Measurements from ENCODE around the gene CIPC.

The CIPC gene

DNA sequence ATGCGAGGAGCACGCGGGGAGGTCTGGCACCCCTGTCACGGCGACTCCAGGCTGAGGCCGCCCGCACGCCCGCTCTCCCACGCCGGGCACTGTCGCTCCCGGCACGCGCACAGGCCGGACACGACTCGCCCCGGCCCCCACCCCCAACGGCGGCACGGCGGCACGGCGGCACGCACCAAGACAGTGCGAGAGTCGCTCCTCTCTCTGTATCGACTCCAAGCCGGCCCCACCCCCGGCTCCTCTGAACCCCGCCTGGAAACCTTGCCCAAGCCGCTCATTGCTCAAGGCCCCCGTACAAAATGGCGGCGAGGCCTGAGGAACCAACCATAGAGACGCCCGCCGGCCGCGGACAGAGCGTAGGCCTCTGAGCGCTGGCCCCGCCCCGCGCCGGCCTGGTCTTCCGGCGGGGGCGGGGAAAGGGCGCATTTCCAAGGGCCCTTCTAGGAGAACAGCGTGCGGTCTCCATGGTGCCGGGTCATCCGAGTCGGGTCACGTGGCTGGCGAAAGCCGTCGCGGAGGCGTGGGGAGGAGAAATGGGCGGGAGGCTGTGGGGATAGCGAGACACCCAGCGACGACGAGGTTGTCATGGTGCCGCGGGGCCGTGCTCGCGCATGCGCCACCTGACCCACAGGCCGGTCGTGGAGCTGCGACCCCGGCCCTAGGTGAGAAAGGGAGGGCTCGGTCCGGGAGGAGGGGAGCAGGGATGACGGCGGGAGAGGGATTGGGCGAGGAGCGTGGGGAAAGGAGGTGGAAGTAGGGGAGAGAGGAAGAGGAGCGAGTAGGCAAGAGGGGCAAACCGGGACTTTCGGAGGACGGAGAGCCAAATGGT is at the start of gene CIPC:
Gene CIPC (plus strand): TSS at position 559 of the 829 bp plus-strand sequence. CDS start 7,451 bp downstream, outside the sequence.
- peak; percentile 96 for DNase-seq

GRCh38 chr14:77051116-77051515 is 46.9 kb upstream of the CIPC start:
- no peak for DNase-seq

DNA sequence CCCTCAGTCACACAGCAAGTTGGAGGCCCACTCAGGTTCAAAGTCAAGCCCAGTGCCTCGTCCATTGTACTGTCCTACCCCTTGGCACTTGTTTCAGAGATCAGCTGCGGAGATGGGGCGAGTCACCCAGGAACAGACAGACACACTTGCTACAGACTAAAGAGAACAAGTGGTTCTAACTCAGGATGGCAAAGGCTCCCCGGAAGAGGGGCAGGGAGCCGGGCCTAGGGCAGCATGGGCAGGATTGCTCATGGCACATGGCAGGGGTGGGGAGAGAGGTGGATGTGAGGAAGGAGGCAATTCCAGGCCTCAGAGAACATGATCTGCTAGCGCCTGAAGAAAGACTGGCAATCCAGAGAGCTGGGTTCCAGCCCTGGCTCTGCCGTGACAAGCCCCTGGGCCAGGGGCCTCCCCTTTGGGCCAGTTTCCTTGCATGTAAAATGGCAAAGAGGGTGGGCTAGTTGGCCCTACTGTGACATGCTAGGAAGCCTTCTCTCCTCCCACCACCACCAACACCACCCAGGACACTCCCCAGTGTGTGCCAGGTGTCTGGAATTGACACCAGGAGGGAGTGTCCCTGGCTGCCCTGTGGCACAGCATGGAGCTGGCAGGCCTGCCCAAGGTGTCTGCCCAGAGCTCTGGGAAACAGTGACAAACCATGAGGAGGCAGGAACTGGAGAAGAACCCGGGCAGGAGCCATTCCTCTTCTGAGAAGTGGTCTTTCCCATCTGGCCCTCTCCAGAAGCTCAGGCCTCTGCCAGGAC is 45.6 kb upstream of the CIPC start:
- no peak for DNase-seq

- no peak for DNase-seq
These were observed 44.8 kb upstream of the CIPC start for GRCh38 chr14:77053046-77053841.

- DNase-seq: no peak
These were observed 42.8 kb upstream of the CIPC start for GRCh38 chr14:77055306-77055705.

DNA sequence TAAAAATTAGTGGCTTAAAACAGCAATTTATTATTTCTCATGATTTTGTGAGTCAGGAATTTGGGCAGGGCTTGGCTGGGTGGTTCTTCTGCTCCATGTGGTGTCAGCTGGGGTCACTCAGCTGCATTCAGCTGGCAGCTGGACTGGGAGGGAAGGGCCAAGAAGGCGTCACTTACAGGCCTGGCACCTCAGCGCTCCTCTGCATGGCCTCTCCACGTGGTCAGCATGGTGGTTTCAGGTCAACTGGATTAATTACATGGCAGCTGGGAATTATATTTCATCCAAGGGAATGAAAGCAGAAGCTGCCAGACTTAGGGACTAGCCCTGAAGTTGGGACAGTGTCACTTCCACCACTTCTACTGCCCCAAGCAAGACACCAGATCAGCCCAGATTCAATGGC is 42.1 kb upstream of the CIPC start:
- no peak for DNase-seq

DNA sequence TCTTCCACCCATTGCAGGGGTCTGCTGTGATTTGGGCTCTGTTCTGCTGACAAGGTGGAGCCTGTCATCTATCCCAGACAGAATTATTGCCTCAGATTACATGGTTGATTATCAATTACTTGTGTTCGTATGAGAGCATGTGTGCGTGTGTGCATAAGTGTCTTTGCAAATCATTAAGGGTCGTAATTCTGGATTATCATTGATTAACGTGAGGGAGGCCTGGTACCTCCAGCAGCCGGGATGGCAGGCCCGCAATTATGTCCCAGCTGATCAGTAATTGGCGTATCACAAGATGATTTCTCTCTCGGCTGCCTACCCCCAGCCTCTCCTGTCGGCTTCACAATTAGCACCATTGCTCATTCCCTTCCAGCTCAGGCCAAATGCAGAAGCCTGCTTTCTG is 39.9 kb upstream of the CIPC start:
- no peak for DNase-seq

DNA sequence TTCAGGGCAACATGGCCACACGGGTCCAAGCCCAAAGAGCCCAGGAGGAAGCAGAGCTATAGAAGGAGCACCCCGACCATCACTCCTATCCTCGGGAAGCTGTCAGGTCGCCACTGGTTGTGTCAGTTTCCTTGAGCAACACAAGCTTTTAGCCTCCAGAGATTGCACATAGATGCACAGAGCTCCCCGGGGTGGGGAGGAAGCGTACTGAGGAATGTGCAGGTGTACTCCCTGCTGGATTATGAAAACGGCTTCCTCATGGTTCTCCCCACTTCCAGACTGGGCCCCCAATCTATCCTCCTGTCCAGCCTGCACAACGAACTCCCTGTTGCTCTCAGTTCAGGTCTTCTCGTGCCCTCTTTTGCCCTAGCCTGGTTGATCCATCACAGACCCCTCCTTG is 39.3 kb upstream of the CIPC start:
- no peak for DNase-seq

GRCh38 chr14:77059276-77059915 is 38.7 kb upstream of the CIPC start:
- peak; percentile 46 for DNase-seq

DNA sequence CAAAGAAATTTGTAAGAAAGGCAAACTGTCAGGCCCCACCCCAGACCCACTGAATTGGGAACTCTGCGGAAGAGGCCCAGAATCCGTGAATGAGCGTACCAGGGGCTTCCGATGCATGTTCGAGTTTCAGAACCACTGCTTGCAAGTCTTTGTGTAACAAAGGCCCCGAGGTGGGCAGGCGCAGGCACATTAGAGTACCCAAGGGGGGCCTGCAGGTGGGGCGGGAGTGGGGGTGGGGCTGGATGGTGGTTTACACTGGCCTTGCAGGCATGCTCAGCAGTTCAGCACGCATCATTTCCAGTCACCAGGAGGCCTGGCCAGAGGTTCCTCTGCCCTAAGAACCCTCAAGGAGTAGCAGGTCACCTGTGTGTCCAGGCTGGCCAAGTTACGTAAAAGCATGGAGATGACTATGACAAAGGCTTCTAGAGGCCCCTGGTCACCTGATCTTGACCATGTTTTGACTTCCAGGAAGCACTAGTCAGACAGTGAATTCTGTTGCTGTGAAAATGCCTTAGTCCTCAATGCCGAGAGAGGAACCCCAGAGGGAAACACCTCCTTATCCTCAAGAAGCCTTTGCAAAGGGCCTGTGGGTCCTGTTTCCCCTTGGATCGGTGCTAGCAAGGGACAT is 36.3 kb upstream of the CIPC start:
- no peak for DNase-seq

- DNase-seq: no peak
These were observed 35.8 kb upstream of the CIPC start for GRCh38 chr14:77062261-77062660.

DNA sequence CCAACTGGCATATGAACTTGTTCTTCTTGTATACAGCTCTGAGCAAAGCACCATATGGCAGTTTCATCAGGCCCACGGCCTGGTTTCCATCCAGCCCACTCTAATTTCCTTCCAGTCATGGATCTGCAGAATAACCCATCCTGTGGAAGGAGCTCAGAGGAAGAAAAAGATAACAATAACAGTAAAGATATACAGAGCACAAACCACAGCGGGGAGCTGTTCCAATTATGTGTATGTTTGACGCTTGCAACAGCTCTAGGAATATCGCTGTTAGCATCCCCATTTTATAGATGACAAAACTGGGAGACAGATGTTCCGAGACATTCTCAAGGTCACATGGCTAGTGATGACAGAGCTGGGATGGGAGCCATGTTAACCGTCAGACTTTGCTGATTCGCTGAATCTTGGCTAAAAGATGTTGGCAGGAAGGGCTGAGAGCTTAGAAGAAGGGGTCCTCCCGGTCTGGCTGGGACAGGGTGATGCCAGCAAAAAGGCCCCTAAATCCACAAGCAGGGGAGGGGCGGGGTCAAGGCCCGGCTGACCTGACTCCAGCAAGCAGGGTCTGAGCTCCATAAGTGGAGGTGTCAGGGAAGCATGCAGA is 34.4 kb upstream of the CIPC start:
- DNase-seq: no peak

- no peak for DNase-seq
These were observed 33.4 kb upstream of the CIPC start for GRCh38 chr14:77064521-77065178.

GRCh38 chr14:77065851-77066577 is 32.0 kb upstream of the CIPC start:
- no peak for DNase-seq

- no peak for DNase-seq
These were observed 31.4 kb upstream of the CIPC start for GRCh38 chr14:77066578-77067172.

GRCh38 chr14:77067632-77068516 is 30.2 kb upstream of the CIPC start:
- peak; percentile 15 for DNase-seq

GRCh38 chr14:77068517-77069200 is 29.4 kb upstream of the CIPC start:
- no peak for DNase-seq

- DNase-seq: no peak
These were observed 28.5 kb upstream of the CIPC start for GRCh38 chr14:77069551-77069950.
